K562 (cell line): Measurements from ENCODE around the gene ZBTB24. TPM values are rescaled to one million over a fixed set of nuclear protein-coding genes. Genes with fewer than 3 reads are reported as not detected.
A peak's percentile ranks its signal among the peaks of the same experiment; 100 is the strongest.

Experiments used
- MYNN ChIP-seq, 2 experiments: sonication (generic); formaldehyde crosslinking in 1 of 2; IDR thresholded peaks; 2 replicates each; pipeline versions ENCODE4 v1.5.0 to v1.6.1; 2016 to 2020; ENCODE audit warnings: antibody characterized with exemption in 1 of 2, missing genetic modification reagents in 1 of 2
- VEZF1 ChIP-seq: fragments of 200-800 bp; sonication (Bioruptor generic); IDR thresholded peaks from 2 replicates; pipeline ENCODE4 v1.6.1; 2017; ENCODE audit warnings: missing genetic modification characterization, missing compliant biosample characterization
- ZNF398 ChIP-seq: fragments of 250-450 bp; sonication (Bioruptor Pico); IDR thresholded peaks from 2 replicates; pipeline ENCODE4 v1.8.0; 2021; ENCODE audit warnings: moderate library complexity, mild to moderate bottlenecking, inconsistent platforms
- ZNF449 ChIP-seq: fragments of 250-450 bp; sonication (Bioruptor Pico); IDR thresholded peaks from 2 replicates; pipeline ENCODE4 v1.8.0; 2022; ENCODE audit warnings: moderate library complexity, mild to moderate bottlenecking, inconsistent platforms
- polyA plus RNA-seq, 8 experiments: library from polyadenylated mRNA; depleted of rRNA in 4 of 8; stranded (reverse) in 5 of 8; unstranded in 3 of 8; fragments of >200 nt; fragmentation: Nextera tagmentation in 2 of 8; fragmentation: Illumina TruSeq in 1 of 8; extraction: Ambion mirVana in 2 of 8; extraction: Trizol in 1 of 8; gene quantifications; 2 replicates each; pipeline versions ENCODE4 v1.2.1 to v1.2.3, GENCODE V29; 2011 to 2014; ENCODE audit warnings: inconsistent platforms in 1 of 8, missing spikeins in 1 of 8
- total RNA-seq, 7 experiments: library from RNA; depleted of rRNA in 6 of 7; stranded (reverse); fragments of >200 nt in 6 of 7; fragmentation: Illumina TruSeq in 2 of 7; extraction: Trizol in 2 of 7; gene quantifications; 2 replicates each; pipeline versions ENCODE4 v1.2.1 to v1.2.3, GENCODE V29; 2011 to 2021; ENCODE audit warnings: low replicate concordance in 1 of 7
- TF ChIP-seq, protein P1 (sequence below), 3 experiments: IDR thresholded peaks in 2 of 3; conservative IDR thresholded peaks in 1 of 3; 2 replicates each; pipeline ENCODE4 v1.5.1; 2011 to 2012; ENCODE audit warnings: low read length in 3 of 3, mild to moderate bottlenecking in 3 of 3, control low read depth in 2 of 3, improper control_type of control experiment in 1 of 3, inconsistent platforms in 1 of 3, low read depth in 1 of 3, mixed read lengths in 1 of 3, moderate library complexity in 1 of 3; ENCODE audit not compliant: insufficient read depth in 2 of 3
- TF ChIP-seq, protein P2 (sequence below), 2 experiments: fragments of 450-650 bp in 1 of 2; sonication (generic) in 1 of 2; formaldehyde crosslinking in 1 of 2; IDR thresholded peaks; 2 replicates each; pipeline versions ENCODE4 v1.7.1 to v1.9.0; 2016 to 2022; ENCODE audit warnings: inconsistent platforms in 1 of 2, mild to moderate bottlenecking in 1 of 2, missing genetic modification reagents in 1 of 2
- TF ChIP-seq, protein P3 (sequence below): fragments of 250-450 bp; sonication (Bioruptor Pico); IDR thresholded peaks from 2 replicates; pipeline ENCODE4 v1.8.0; 2022; ENCODE audit warnings: moderate library complexity, mild to moderate bottlenecking, inconsistent platforms

ZBTB24 gene
- total and polyA plus RNA-seq, 9 of the 15 experiments (the other 6 are each of a cell fraction or from before 2014, with no cell fraction given), result 2.0 to 16.7 (median 8.3) TPM

- no peak for TF ChIP-seq ZNF398 (CRISPR knock-in tag)
- TF ChIP-seq, protein P1, sequence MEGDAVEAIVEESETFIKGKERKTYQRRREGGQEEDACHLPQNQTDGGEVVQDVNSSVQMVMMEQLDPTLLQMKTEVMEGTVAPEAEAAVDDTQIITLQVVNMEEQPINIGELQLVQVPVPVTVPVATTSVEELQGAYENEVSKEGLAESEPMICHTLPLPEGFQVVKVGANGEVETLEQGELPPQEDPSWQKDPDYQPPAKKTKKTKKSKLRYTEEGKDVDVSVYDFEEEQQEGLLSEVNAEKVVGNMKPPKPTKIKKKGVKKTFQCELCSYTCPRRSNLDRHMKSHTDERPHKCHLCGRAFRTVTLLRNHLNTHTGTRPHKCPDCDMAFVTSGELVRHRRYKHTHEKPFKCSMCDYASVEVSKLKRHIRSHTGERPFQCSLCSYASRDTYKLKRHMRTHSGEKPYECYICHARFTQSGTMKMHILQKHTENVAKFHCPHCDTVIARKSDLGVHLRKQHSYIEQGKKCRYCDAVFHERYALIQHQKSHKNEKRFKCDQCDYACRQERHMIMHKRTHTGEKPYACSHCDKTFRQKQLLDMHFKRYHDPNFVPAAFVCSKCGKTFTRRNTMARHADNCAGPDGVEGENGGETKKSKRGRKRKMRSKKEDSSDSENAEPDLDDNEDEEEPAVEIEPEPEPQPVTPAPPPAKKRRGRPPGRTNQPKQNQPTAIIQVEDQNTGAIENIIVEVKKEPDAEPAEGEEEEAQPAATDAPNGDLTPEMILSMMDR (IDR thresholded peaks at IDR 0.05 in 2 of 3, conservative IDR thresholded peaks at IDR 0.05 in 1 of 3; ENCODE audit: insufficient read depth in 2 of 3, low read depth in 1 of 3, low read length in 3 of 3), result no peak; a peak in 1 of 6 replicates
- TF ChIP-seq VEZF1, result peak; percentile 94
- no peak for TF ChIP-seq ZNF449 (CRISPR knock-in tag)
- TF ChIP-seq, protein P2, sequence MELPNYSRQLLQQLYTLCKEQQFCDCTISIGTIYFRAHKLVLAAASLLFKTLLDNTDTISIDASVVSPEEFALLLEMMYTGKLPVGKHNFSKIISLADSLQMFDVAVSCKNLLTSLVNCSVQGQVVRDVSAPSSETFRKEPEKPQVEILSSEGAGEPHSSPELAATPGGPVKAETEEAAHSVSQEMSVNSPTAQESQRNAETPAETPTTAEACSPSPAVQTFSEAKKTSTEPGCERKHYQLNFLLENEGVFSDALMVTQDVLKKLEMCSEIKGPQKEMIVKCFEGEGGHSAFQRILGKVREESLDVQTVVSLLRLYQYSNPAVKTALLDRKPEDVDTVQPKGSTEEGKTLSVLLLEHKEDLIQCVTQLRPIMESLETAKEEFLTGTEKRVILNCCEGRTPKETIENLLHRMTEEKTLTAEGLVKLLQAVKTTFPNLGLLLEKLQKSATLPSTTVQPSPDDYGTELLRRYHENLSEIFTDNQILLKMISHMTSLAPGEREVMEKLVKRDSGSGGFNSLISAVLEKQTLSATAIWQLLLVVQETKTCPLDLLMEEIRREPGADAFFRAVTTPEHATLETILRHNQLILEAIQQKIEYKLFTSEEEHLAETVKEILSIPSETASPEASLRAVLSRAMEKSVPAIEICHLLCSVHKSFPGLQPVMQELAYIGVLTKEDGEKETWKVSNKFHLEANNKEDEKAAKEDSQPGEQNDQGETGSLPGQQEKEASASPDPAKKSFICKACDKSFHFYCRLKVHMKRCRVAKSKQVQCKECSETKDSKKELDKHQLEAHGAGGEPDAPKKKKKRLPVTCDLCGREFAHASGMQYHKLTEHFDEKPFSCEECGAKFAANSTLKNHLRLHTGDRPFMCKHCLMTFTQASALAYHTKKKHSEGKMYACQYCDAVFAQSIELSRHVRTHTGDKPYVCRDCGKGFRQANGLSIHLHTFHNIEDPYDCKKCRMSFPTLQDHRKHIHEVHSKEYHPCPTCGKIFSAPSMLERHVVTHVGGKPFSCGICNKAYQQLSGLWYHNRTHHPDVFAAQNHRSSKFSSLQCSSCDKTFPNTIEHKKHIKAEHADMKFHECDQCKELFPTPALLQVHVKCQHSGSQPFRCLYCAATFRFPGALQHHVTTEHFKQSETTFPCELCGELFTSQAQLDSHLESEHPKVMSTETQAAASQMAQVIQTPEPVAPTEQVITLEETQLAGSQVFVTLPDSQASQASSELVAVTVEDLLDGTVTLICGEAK (IDR thresholded peaks at IDR 0.05), result no peak
- TF ChIP-seq, protein P2 (CRISPR knock-in tag; IDR thresholded peaks at IDR 0.05), result no peak
- TF ChIP-seq MYNN (IDR thresholded peaks at IDR 0.05), result no peak
- TF ChIP-seq MYNN (CRISPR knock-in tag; IDR thresholded peaks at IDR 0.05), result no peak
- TF ChIP-seq, protein P3, sequence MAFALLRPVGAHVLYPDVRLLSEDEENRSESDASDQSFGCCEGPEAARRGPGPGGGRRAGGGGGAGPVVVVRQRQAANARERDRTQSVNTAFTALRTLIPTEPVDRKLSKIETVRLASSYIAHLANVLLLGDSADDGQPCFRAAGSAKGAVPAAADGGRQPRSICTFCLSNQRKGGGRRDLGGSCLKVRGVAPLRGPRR (CRISPR knock-in tag), result no peak
These were observed at the start of gene ZBTB24 (continued) for GRCh38 chr6:109482905-109483734.
